ENCODE data around the gene AADACL4.

DNA sequence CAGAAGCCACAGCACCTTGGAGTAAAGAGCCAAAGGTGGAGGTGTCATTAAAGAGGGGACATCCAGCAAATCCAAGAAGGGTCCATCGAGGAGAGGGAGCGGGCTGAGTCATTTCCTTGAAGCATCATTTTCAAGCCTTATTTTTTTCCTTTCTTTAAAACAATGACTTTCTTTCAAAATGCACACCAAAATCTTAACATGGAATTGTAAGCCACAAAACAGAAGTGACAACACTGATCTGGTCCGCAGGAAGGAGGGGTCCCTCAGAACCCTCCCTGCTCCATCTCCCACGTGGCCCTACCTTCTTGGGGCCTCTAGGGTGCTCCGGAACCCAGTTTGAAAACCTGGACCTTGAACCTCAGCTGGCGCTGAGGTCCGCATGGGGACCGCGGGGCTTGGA is 40.7 kb upstream of the AADACL4 start:
- TF ChIP-seq, protein P1, sequence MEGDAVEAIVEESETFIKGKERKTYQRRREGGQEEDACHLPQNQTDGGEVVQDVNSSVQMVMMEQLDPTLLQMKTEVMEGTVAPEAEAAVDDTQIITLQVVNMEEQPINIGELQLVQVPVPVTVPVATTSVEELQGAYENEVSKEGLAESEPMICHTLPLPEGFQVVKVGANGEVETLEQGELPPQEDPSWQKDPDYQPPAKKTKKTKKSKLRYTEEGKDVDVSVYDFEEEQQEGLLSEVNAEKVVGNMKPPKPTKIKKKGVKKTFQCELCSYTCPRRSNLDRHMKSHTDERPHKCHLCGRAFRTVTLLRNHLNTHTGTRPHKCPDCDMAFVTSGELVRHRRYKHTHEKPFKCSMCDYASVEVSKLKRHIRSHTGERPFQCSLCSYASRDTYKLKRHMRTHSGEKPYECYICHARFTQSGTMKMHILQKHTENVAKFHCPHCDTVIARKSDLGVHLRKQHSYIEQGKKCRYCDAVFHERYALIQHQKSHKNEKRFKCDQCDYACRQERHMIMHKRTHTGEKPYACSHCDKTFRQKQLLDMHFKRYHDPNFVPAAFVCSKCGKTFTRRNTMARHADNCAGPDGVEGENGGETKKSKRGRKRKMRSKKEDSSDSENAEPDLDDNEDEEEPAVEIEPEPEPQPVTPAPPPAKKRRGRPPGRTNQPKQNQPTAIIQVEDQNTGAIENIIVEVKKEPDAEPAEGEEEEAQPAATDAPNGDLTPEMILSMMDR (IDR thresholded peaks at IDR 0.05 in 8 of 11, conservative IDR thresholded peaks at IDR 0.05 in 3 of 11), result no peak
- TF ChIP-seq POLR2AphosphoS5 (IDR thresholded peaks at IDR 0.05) (no peak), POLR2A (IDR thresholded peaks at IDR 0.05) (no peak)

Measured in spleen (tissue), 7 donors.